Measurements from ENCODE around the gene SFXN5. TPM values are rescaled to one million over a fixed set of nuclear protein-coding genes. Genes with fewer than 3 reads are reported as not detected.

The SFXN5 gene
- total and polyA plus RNA-seq, 2 donors (not counting 3 experiments of a cell fraction or from before 2014, with no cell fraction given): 18.7 to 28.6 TPM

GRCh38 chr2:72938455-72938854 is 133.1 kb downstream of the SFXN5 start:
- no peaks in the 10 kb centered on the region for H3K79me2 ChIP-seq (ENCODE audit: control insufficient read depth, insufficient read depth, low read length)
- no peak overlapping the region for H3K9ac ChIP-seq (replicated peaks; ENCODE audit: extremely low read depth, insufficient read depth, low read length)
- H3K4me1 ChIP-seq (ENCODE audit: control insufficient read depth, extremely low read depth, insufficient read depth, low read length): no peaks in the 10 kb centered on the region
- ChIA-PET POLR2A (no interaction called here), CTCF (interaction anchor here (0.9 to 2.0 kb wide), 3 partner anchors 12 to 45 kb away, joined by 3 to 9 read pairs (median 4); no protein-coding TSS in a partner anchor)
- H3K4me2 ChIP-seq (ENCODE audit: insufficient read depth, low read length): no peak overlapping the region
- BruUV-seq (replicated peaks): no TSS peak
- no peak overlapping the region for H3K4me3 ChIP-seq (replicated peaks in 1 of 3; ENCODE audit: insufficient read depth in 1 of 3, low read depth in 1 of 3, low read length in 3 of 3)
- FAIRE-seq (no peak), DNase-seq (ENCODE audit: low read depth, low spot score) (no peak)
- TF ChIP-seq MYC (IDR thresholded peaks at IDR 0.05; ENCODE audit: low read depth, low read length) (no peak), POLR2A (IDR thresholded peaks at IDR 0.05; ENCODE audit: low read depth, low read length) (no peak), MAX (IDR thresholded peaks at IDR 0.05; ENCODE audit: insufficient read depth, insufficient read length) (no peak), CTCF (IDR thresholded peaks at IDR 0.05; ENCODE audit: extremely low read depth in 1 of 2, insufficient read depth in 1 of 2, low read depth in 1 of 2, low read length in 2 of 2) (no peak), JUN (IDR thresholded peaks at IDR 0.05; ENCODE audit: borderline replicate concordance, insufficient read depth, insufficient read length, low read depth) (no peak), GATA2 (IDR thresholded peaks at IDR 0.05; ENCODE audit: insufficient read depth, insufficient read length, low read depth, low read length) (no peak), EZH2 (IDR thresholded peaks at IDR 0.05; ENCODE audit: borderline replicate concordance, low read depth, low read length, severe bottlenecking) (no peak)
- dilution Hi-C loops (cut with MboI; ENCODE audit: extremely low pct_ligation_motif_present, low sequenced_read_pairs) (no loop called here), intact Hi-C loops (cut with micrococcal nuclease) (no loop called here)
- no peak overlapping the region for H2AFZ ChIP-seq (ENCODE audit: low read depth, low read length)
- peaks cover 0 to 7% of the 10 kb centered on the region in 2 experiments for H3K27me3 ChIP-seq (ENCODE audit: control insufficient read depth in 2 of 2, insufficient read depth in 2 of 2, low read length in 2 of 2)
- H3K9me1 ChIP-seq (replicated peaks; ENCODE audit: control insufficient read depth, extremely low read depth, insufficient read depth, low read length): no peaks in the 10 kb centered on the region
- no peak overlapping the region for H3K27ac ChIP-seq (ENCODE audit: insufficient read depth, low read depth, low read length)
- no peaks in the 10 kb centered on the region for H3K36me3 ChIP-seq (ENCODE audit: control insufficient read depth in 2 of 2, extremely low read depth in 1 of 2, insufficient read depth in 2 of 2, low read length in 2 of 2)
- no peaks in the 10 kb centered on the region for H4K20me1 ChIP-seq (replicated peaks; ENCODE audit: control insufficient read depth, extremely low read depth, insufficient read depth, low read length)
- H3K9me3 ChIP-seq (replicated peaks; ENCODE audit: control insufficient read depth, insufficient read depth, low read length): no peaks in the 10 kb centered on the region
